ENCODE data around the gene ARL4A. TPM values are rescaled to one million over a fixed set of nuclear protein-coding genes. Genes with fewer than 3 reads are reported as not detected.
"Not testable (repeated sequence)": the region's sequence is repeated elsewhere in the genome, so short reads cannot be mapped to it uniquely, and the experiment has no call there.

Gene ARL4A
- total RNA-seq, 1 donor = 25.3 TPM

DNA sequence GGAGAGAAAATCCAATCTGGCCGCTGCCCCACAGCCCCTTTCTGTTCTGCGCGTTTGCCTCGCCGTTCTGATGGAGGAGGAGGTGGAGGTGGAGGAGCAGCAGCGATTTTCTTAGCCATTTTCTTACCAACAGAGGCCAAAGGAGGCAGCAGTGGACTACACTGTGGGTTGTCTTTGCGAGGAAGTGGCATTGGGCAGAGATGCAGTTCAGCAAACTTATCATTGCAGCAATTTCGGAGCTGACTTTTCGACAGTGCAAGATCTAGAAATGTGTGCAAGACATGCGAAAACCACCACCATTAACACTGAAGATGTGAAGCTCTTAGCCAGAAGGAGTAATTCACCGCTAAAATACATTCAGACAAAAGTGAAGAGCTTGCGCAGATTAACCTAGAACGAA, 1.9 kb upstream of the ARL4A start:
- H2AFZ ChIP-seq (ENCODE audit: low read length) = peak overlapping the region; percentile 48
- no peaks in the 10 kb centered on the region for H3K27me3 ChIP-seq (ENCODE audit: insufficient read depth, low read length)
- no peaks in the 10 kb centered on the region for H3K36me3 ChIP-seq (ENCODE audit: insufficient read depth, low read length)
- H3K4me2 ChIP-seq (ENCODE audit: insufficient read depth, low read length) = peak overlapping the region; percentile 96
- H3K79me2 ChIP-seq (ENCODE audit: insufficient read depth, low read length) = peaks cover 27% of the 10 kb centered on the region
- H3K27ac ChIP-seq (ENCODE audit: low read depth, low read length) = peak overlapping the region; percentile 88
- no peaks in the 10 kb centered on the region for H3K9me3 ChIP-seq (ENCODE audit: low read depth, low read length)
- no peak for DNase-seq (ENCODE audit: insufficient read length, low spot score, missing footprints)
- H4K20me1 ChIP-seq (ENCODE audit: insufficient read depth, low read length) = no peaks in the 10 kb centered on the region
- TF ChIP-seq, protein P1, sequence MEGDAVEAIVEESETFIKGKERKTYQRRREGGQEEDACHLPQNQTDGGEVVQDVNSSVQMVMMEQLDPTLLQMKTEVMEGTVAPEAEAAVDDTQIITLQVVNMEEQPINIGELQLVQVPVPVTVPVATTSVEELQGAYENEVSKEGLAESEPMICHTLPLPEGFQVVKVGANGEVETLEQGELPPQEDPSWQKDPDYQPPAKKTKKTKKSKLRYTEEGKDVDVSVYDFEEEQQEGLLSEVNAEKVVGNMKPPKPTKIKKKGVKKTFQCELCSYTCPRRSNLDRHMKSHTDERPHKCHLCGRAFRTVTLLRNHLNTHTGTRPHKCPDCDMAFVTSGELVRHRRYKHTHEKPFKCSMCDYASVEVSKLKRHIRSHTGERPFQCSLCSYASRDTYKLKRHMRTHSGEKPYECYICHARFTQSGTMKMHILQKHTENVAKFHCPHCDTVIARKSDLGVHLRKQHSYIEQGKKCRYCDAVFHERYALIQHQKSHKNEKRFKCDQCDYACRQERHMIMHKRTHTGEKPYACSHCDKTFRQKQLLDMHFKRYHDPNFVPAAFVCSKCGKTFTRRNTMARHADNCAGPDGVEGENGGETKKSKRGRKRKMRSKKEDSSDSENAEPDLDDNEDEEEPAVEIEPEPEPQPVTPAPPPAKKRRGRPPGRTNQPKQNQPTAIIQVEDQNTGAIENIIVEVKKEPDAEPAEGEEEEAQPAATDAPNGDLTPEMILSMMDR (IDR thresholded peaks at IDR 0.05; ENCODE audit: extremely low read depth, low read depth, low read length) = peak; percentile 67
- H3K4me3 ChIP-seq (ENCODE audit: insufficient read depth, low read length) = peak overlapping the region; percentile 87
- H3K4me1 ChIP-seq (ENCODE audit: insufficient read depth, low read length) = peaks cover 22% of the 10 kb centered on the region

DNA sequence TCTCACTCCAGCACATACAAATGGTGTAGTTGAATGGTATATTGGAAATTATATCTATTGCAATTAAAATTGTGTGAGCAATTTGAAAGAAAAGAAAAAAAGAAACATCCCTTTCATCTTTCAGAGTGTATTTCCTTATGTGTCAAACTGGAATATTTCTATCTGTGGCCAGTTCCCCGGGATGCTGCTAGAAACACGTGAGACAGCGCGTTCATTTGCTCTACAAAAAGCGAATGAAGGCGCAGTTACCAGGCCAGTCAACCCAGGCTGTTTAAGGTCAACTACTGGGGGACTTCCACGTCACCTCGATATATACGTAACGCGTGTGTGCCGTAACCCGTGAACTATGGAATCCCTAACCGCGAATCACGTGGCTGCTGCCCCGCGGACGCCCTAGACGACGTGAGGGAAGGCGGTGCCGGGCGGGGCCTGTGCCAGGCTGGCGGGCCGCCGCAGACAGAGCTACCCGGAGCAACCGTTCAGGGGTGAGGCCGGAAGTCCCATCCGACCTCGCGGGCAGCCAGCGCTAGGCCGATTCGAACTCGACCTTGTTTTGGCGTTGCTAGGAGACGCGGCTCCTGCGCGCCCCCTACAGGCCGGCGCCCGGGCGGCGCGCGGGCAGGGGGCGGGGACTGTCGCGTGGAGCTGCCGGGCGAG, 1.1 kb upstream of the ARL4A start:
- H3K27me3 ChIP-seq (ENCODE audit: insufficient read depth, low read length) = no peaks in the 10 kb centered on the region
- H4K20me1 ChIP-seq (ENCODE audit: insufficient read depth, low read length) = no peaks in the 10 kb centered on the region
- peak; percentile 95 for DNase-seq (ENCODE audit: insufficient read length, low spot score, missing footprints)
- H3K4me2 ChIP-seq (ENCODE audit: insufficient read depth, low read length) = peak overlapping the region; percentile 96
- H3K27ac ChIP-seq (ENCODE audit: low read depth, low read length) = peak overlapping the region; percentile 88
- H3K79me2 ChIP-seq (ENCODE audit: insufficient read depth, low read length) = peaks cover 32% of the 10 kb centered on the region
- TF ChIP-seq, protein P1 (IDR thresholded peaks at IDR 0.05; ENCODE audit: extremely low read depth, low read depth, low read length) = peak; percentile 70
- H3K36me3 ChIP-seq (ENCODE audit: insufficient read depth, low read length) = no peaks in the 10 kb centered on the region
- H3K9me3 ChIP-seq (ENCODE audit: low read depth, low read length) = no peaks in the 10 kb centered on the region
- peak overlapping the region; percentile 87 for H3K4me3 ChIP-seq (ENCODE audit: insufficient read depth, low read length)
- peaks cover 22% of the 10 kb centered on the region for H3K4me1 ChIP-seq (ENCODE audit: insufficient read depth, low read length)
- H2AFZ ChIP-seq (ENCODE audit: low read length) = peak overlapping the region; percentile 90

DNA sequence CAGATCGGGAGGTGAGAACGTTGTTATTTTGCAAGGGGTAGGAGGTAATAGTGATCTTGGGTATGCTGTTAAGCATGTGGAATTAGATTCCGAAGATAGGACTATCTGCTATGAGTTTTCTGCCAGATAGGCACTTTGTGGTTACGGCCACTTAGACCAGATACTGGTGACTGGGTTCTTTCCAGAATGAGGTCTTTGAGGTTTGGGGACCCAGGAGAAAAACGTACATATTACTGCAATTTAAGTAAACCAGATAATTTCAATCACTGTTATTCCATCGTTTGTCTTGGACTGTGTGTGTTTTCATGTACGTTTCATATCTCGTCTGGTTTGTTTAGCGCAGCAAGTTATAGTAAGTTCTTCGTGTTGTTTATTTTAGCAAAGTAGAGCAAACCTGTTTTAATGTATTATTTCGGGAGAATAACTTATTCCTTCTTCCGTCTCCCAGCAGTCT, 312 bp downstream of the ARL4A start:
- Histone ChIP-seq H3K79me2 (ENCODE audit: insufficient read depth, low read length) (peaks cover 37% of the 10 kb centered on the region), H3K27ac (ENCODE audit: low read depth, low read length) (peak overlapping the region; percentile 88)
- TF ChIP-seq, protein P1 (IDR thresholded peaks at IDR 0.05; ENCODE audit: extremely low read depth, low read depth, low read length) = no peak

DNA sequence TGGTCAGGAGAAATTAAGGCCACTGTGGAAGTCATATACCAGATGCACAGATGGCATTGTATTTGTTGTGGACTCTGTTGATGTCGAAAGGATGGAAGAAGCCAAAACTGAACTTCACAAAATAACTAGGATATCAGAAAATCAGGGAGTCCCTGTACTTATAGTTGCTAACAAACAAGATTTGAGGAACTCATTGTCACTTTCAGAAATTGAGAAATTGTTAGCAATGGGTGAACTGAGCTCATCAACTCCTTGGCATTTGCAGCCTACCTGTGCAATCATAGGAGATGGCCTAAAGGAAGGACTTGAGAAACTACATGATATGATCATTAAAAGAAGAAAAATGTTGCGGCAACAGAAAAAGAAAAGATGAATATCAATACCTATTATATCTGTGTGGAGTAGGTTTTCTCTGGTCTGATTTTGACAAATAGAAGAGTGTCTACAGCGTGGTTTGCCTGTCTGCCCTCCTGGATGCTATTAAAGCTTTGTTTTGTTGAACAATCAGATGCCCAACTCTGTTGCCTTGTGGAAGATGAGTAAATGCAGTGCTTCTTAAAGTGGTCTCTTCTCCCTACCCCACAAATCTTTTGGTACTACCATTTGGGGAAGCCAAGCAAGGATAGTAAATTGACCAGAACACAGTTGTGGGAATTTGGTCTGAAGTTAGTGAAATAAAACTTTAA, 1.2 kb downstream of the ARL4A start:
- Histone ChIP-seq H3K4me3 (ENCODE audit: insufficient read depth, low read length) (peak overlapping the region; percentile 87), H3K4me2 (ENCODE audit: insufficient read depth, low read length) (peak overlapping the region; percentile 96), H3K79me2 (ENCODE audit: insufficient read depth, low read length) (peaks cover 40% of the 10 kb centered on the region), H3K4me1 (ENCODE audit: insufficient read depth, low read length) (peaks cover 22% of the 10 kb centered on the region)
- DNase-seq (ENCODE audit: insufficient read length, low spot score, missing footprints); H3K27ac ChIP-seq (ENCODE audit: low read depth, low read length); H4K20me1 ChIP-seq (ENCODE audit: insufficient read depth, low read length); H3K27me3 ChIP-seq (ENCODE audit: insufficient read depth, low read length); H3K36me3 ChIP-seq (ENCODE audit: insufficient read depth, low read length); H2AFZ ChIP-seq (ENCODE audit: low read length); H3K9me3 ChIP-seq (ENCODE audit: low read depth, low read length): not testable (repeated sequence)

More for the DNA sequence above, 312 bp downstream of the ARL4A start:
- Histone ChIP-seq H3K36me3 (ENCODE audit: insufficient read depth, low read length) (no peaks in the 10 kb centered on the region), H3K27me3 (ENCODE audit: insufficient read depth, low read length) (no peaks in the 10 kb centered on the region), H3K9me3 (ENCODE audit: low read depth, low read length) (no peaks in the 10 kb centered on the region), H3K4me3 (ENCODE audit: insufficient read depth, low read length) (peak overlapping the region; percentile 87), H3K4me2 (ENCODE audit: insufficient read depth, low read length) (peak overlapping the region; percentile 96), H2AFZ (ENCODE audit: low read length) (peak overlapping the region; percentile 85), H4K20me1 (ENCODE audit: insufficient read depth, low read length) (no peaks in the 10 kb centered on the region), H3K4me1 (ENCODE audit: insufficient read depth, low read length) (peaks cover 22% of the 10 kb centered on the region)
- peak; percentile 49 for DNase-seq (ENCODE audit: insufficient read length, low spot score, missing footprints)

Measured in osteoblast (primary cell).